GM12801 (cell line): ENCODE data around the gene YPEL3.

Experiments
- TF ChIP-seq, protein P1 (sequence below): IDR thresholded peaks from one replicate; pipeline ENCODE4 v1.5.1; 2011; ENCODE audit warnings: control low read depth; ENCODE audit not compliant: insufficient read length; ENCODE audit errors: extremely low read depth

The YPEL3 gene

DNA sequence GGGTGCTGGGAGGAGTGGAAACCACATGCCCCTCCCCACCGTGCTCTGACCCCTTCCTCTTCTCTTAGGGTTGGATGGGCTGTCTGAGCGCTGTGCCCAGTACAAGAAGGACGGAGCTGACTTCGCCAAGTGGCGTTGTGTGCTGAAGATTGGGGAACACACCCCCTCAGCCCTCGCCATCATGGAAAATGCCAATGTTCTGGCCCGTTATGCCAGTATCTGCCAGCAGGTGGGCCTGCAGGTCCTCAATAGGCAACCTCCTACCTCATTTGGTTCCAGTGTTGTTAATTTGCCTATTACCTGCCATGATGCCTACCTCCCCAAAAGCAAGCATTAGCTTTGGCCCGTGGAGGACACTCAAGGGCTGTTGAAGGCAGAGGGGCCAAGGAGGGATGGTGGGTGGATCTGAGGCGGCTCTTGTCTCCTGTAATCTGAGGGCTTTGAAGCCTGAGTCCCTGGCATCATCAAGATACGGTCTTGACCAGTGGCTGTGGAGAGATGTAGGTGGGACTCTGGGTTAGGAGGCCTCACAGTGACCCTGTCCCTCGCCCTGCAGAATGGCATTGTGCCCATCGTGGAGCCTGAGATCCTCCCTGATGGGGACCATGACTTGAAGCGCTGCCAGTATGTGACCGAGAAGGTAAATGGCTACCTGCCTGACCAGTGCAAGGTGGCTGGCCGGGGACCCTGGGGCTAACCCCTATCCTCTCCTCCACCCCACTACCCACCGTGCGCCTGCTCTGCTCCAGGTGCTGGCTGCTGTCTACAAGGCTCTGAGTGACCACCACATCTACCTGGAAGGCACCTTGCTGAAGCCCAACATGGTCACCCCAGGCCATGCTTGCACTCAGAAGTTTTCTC lies 27.0 kb downstream of the YPEL3 start:
- TF ChIP-seq, protein P1, sequence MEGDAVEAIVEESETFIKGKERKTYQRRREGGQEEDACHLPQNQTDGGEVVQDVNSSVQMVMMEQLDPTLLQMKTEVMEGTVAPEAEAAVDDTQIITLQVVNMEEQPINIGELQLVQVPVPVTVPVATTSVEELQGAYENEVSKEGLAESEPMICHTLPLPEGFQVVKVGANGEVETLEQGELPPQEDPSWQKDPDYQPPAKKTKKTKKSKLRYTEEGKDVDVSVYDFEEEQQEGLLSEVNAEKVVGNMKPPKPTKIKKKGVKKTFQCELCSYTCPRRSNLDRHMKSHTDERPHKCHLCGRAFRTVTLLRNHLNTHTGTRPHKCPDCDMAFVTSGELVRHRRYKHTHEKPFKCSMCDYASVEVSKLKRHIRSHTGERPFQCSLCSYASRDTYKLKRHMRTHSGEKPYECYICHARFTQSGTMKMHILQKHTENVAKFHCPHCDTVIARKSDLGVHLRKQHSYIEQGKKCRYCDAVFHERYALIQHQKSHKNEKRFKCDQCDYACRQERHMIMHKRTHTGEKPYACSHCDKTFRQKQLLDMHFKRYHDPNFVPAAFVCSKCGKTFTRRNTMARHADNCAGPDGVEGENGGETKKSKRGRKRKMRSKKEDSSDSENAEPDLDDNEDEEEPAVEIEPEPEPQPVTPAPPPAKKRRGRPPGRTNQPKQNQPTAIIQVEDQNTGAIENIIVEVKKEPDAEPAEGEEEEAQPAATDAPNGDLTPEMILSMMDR: no peak

DNA sequence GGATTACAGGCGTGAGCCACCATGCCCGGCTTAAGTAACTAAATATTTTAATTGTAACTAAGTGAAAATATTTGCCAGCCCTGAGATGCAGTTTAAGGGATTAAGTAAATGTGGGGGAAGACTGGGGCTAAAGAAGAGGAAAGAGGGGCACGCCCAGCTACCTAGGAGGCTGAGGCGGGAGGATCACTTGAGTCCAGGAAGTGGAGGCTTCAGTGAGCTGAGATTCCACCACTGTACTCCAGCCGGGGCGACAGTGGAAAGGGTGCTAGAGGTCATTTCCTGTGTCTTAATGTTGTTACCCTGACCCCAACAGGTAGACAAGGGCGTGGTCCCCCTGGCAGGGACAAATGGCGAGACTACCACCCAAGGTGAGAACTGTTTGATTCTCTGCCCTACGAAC lies 27.7 kb downstream of the YPEL3 start:
- TF ChIP-seq, protein P1: no peak

- TF ChIP-seq, protein P1: no peak
Measured at GRCh38 chr16:30067584-30067916, 28.5 kb downstream of the YPEL3 start.

DNA sequence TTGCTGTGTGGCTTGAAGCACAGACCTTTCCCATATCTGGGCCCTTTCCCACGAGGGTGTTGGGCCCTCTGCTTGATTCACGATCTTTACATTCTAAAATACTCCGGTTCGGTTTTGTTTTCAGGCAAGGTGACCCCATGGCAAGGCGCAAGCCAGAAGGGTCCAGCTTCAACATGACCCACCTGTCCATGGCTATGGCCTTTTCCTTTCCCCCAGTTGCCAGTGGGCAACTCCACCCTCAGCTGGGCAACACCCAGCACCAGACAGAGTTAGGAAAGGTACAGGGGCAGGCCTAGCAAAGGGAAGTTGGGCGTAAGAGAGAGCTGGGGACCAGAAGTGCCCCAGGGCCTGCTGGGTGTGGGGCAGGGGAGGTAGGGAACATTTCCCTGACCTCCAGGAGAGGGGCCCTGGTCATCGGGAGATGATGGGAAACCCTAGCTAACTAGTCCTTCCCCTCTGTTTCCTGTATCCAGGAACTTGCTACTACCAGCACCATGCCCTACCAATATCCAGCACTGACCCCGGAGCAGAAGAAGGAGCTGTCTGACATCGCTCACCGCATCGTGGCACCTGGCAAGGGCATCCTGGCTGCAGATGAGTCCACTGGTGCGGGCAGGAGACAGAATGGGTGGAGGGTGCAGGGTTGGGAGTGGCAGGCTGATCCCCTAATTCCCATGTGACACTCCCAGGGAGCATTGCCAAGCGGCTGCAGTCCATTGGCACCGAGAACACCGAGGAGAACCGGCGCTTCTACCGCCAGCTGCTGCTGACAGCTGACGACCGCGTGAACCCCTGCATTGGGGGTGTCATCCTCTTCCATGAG lies 29.0 kb downstream of the YPEL3 start:
- TF ChIP-seq, protein P1: no peak

DNA sequence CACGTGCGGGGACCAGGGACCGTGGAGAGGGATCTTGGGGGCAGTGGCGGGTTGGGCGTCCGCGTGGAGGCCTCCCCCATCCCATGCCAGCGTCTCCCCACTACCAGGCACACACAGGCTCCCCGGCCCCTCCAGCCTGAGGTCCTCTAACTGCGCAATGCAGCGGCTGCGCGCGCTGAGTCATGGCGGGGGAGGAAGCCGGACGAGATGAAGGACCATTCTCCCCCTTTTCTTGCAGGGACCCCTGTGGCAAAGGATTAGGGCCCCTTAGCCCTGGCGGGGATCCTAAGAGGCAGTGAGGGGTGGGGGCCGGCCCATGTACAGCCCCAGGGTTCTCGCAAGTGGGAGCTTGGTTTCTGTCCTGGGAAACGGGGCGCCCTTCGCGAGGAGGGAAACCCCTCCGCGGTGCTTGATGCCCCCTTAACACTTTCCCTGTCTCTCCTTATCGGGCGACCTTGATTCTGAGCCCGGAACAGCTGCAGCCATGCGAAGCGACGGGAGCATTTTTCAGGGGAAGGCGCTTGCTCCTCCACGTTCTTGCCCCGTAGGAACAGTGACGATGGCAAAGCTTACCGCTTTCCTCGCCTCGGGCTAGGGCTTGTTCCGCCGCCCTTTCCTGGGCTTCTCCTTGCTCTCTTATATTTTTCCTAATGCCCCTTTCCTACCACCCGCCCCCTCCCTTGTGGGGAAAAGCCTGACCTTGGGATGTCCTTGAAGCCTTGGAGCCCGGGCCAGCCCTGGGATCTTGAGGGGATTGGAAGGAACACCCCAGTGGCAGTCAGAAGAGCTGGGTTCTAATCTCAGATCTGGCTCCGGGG lies 29.9 kb downstream of the YPEL3 start:
- TF ChIP-seq, protein P1: no peak

DNA sequence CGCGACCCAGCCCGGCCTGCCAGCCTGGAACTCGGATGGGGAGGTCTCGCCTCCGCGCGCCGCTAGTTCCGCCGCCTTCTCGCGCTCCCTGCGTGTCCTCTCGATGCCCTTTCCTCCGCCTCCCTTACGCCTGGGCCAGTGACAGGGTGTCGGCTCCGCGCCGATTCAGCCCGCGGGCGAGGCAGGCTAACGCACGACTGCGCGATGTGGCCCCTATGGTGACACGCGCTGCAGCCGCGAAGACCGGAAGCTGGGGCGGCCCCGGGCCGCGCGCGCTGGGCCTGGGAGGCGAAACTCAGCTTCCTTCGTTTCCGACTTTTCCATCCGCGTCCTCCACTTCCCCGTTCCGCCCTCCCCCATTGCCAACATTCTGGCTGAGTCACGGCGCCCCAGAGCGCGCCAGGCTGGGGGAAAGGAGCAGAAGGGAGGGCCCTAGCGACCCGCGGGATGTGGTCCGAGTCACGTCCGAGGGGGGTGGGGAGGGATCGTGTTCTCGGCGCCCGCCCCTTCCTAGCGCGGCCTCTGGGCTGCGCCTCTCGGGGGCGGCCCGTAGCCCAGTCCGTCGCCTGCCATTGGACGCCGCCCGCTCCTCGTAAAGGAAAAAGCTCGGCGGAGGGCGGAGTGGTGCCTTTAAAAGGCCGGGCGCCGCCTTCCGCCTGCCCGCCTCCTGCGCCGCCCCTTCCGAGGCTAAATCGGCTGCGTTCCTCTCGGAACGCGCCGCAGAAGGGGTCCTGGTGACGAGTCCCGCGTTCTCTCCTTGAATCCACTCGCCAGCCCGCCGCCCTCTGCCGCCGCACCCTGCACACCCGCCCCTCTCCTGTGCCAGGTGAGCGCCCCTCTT lies 30.7 kb downstream of the YPEL3 start, which contains the start of gene ALDOA:
Gene ALDOA, plus strand, starts transcription at position 659 of the 841 bp plus-strand sequence. CDS start 1,138 bp downstream, outside the sequence.
- TF ChIP-seq, protein P1: no peak
